ENCODE measurements around the gene EPHA3. TPM values are rescaled to one million over a fixed set of nuclear protein-coding genes. Genes with fewer than 3 reads are reported as not detected.

EPHA3 gene
- total and polyA plus RNA-seq, 2 donors (not counting 1 experiment from before 2014, with no cell fraction given) = 0.01 TPM; not detected in 1

DNA sequence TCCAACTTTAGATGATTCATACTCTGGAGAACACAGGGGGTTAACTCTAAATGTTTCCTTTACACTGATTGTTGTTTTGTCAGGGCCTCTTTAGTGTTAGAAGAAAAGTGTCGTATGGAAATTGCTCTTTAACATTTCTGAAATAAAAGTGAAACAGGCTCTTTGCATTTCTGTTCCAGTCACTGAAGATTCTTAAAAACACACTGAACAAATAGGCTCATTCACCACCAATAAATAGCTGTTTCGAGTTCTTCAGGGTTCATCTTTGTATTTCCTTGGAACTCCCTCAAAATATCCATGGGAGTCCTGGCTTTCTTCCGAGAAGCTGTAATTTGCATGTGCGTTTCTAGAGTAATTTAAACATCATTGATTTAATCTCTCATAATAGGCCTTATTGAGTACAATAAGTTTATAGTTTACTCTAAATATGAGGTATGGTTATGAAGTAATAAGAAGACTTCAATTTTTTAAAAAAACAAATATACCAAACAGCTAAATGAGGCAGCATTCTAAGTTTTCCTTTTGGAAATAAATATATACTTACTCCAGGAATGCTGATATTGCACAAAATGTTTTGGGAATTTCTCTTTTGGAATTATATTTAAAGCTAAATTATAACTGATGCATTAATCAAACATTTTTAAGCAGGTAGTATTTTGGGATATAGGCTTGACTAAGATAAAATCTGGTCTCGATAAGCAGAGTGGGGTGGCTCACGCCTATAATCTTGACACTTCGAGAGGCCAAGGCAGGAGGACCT lies 327.4 kb downstream of the EPHA3 start:
- no peaks in the 10 kb centered on the region for H3K36me3 ChIP-seq (replicated peaks in 1 of 2; ENCODE audit: control extremely low read depth in 1 of 2, control insufficient read depth in 1 of 2, extremely low read depth in 1 of 2, insufficient read depth in 2 of 2, low read length in 1 of 2)
- DNase-seq (no peak), ATAC-seq (ENCODE audit: low read depth) (no peak)
- no peaks in the 10 kb centered on the region for H3K9me3 Mint-ChIP-seq (ENCODE audit: insufficient read depth)
- no peak overlapping the region for H3K4me3 Mint-ChIP-seq
- H2AFZ ChIP-seq (ENCODE audit: insufficient read depth, low read depth, low read length, poor library complexity, severe bottlenecking) = no peak overlapping the region
- no peak overlapping the region for H3K4me2 ChIP-seq (replicated peaks; ENCODE audit: low read depth, low read length, poor library complexity, severe bottlenecking)
- H3K27ac ChIP-seq (ENCODE audit: low read length in 2 of 2) = no peak overlapping the region
- H3K4me1 ChIP-seq (ENCODE audit: control insufficient read depth in 2 of 2, insufficient read depth in 2 of 2, low read length in 2 of 2) = no peaks in the 10 kb centered on the region
- H3K27me3 ChIP-seq (replicated peaks in 1 of 4; ENCODE audit: control extremely low read depth in 1 of 4, control insufficient read depth in 3 of 4, insufficient read depth in 4 of 4, low read length in 3 of 4) = no peaks in the 10 kb centered on the region
- H3K4me3 ChIP-seq (ENCODE audit: control extremely low read depth in 1 of 5, extremely low read depth in 1 of 5, insufficient read depth in 1 of 5, low read depth in 2 of 5, low read length in 4 of 5) = no peak overlapping the region
- CTCF ChIA-PET = no interaction called here
- no peak overlapping the region for H3K9ac ChIP-seq (ENCODE audit: low read length)
- WGBS (ENCODE audit: insufficient coverage) = 33% methylated on average over 1 of the region's 7 CpGs
- no peaks in the 10 kb centered on the region for H3K27me3 Mint-ChIP-seq
- POLR2A ChIA-PET = no interaction called here
- no peaks in the 10 kb centered on the region for H3K4me1 Mint-ChIP-seq
- no peak for TF ChIP-seq EZH2 (IDR thresholded peaks at IDR 0.05; ENCODE audit: borderline replicate concordance, insufficient read depth, low read depth, low read length, poor library complexity, severe bottlenecking)
- TF ChIP-seq, protein P1, sequence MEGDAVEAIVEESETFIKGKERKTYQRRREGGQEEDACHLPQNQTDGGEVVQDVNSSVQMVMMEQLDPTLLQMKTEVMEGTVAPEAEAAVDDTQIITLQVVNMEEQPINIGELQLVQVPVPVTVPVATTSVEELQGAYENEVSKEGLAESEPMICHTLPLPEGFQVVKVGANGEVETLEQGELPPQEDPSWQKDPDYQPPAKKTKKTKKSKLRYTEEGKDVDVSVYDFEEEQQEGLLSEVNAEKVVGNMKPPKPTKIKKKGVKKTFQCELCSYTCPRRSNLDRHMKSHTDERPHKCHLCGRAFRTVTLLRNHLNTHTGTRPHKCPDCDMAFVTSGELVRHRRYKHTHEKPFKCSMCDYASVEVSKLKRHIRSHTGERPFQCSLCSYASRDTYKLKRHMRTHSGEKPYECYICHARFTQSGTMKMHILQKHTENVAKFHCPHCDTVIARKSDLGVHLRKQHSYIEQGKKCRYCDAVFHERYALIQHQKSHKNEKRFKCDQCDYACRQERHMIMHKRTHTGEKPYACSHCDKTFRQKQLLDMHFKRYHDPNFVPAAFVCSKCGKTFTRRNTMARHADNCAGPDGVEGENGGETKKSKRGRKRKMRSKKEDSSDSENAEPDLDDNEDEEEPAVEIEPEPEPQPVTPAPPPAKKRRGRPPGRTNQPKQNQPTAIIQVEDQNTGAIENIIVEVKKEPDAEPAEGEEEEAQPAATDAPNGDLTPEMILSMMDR (IDR thresholded peaks at IDR 0.05) = no peak
- H3K9me3 ChIP-seq (ENCODE audit: control extremely low read depth in 1 of 3, control insufficient read depth in 2 of 3, insufficient read depth in 1 of 3, low read length in 2 of 3) = peaks cover 0 to 2% (median 1%) of the 10 kb centered on the region in 3 donors
- H3K27ac Mint-ChIP-seq = no peak overlapping the region
- intact Hi-C loops (cut with micrococcal nuclease) = no loop called here
- H3K79me2 ChIP-seq (ENCODE audit: control insufficient read depth, insufficient read depth, low read length) = no peaks in the 10 kb centered on the region
- no peaks in the 10 kb centered on the region for H4K20me1 ChIP-seq (ENCODE audit: control insufficient read depth, insufficient read depth, low read length, poor library complexity, severe bottlenecking)

DNA sequence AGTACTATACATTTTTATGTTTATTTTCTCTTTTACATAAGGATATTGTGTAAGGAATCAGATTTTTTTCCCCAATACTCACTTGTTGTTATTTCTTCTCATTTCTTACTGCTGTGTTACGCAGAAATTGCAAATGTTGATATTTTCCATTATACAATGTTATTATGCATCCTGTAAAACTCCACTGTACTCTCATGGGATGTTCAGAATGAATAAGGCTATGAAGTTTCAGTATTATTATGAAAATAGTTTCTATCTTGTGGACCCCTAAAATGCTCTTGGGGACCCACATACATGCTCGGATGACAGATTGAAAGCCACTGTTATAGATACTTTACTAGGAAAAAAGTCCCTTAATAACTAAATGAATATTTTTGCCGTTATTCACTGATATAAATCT lies 329.4 kb downstream of the EPHA3 start:
- H3K36me3 ChIP-seq (replicated peaks in 1 of 2; ENCODE audit: control extremely low read depth in 1 of 2, control insufficient read depth in 1 of 2, extremely low read depth in 1 of 2, insufficient read depth in 2 of 2, low read length in 1 of 2) = no peaks in the 10 kb centered on the region
- no peak for DNase-seq
- H3K27me3 Mint-ChIP-seq = no peaks in the 10 kb centered on the region
- ATAC-seq (ENCODE audit: low read depth) = no peak
- CTCF ChIA-PET = no interaction called here
- H3K4me3 ChIP-seq (ENCODE audit: control extremely low read depth in 1 of 5, extremely low read depth in 1 of 5, insufficient read depth in 1 of 5, low read depth in 2 of 5, low read length in 4 of 5) = no peak overlapping the region
- TF ChIP-seq, protein P1 (IDR thresholded peaks at IDR 0.05) = no peak
- TF ChIP-seq EZH2 (IDR thresholded peaks at IDR 0.05; ENCODE audit: borderline replicate concordance, insufficient read depth, low read depth, low read length, poor library complexity, severe bottlenecking) = no peak
- no peak overlapping the region for H3K4me2 ChIP-seq (replicated peaks; ENCODE audit: low read depth, low read length, poor library complexity, severe bottlenecking)
- H2AFZ ChIP-seq (ENCODE audit: insufficient read depth, low read depth, low read length, poor library complexity, severe bottlenecking) = no peak overlapping the region
- H3K79me2 ChIP-seq (ENCODE audit: control insufficient read depth, insufficient read depth, low read length) = no peaks in the 10 kb centered on the region
- H3K27ac Mint-ChIP-seq = no peak overlapping the region
- no peaks in the 10 kb centered on the region for H3K4me1 Mint-ChIP-seq
- no peak overlapping the region for H3K4me3 Mint-ChIP-seq
- POLR2A ChIA-PET = no interaction called here
- H3K9ac ChIP-seq (ENCODE audit: low read length) = no peak overlapping the region
- H3K27ac ChIP-seq (ENCODE audit: low read length in 2 of 2) = no peak overlapping the region
- no CpG with 5 or more reads among the region's 3 CpGs for WGBS (ENCODE audit: insufficient coverage)
- H3K4me1 ChIP-seq (ENCODE audit: control insufficient read depth in 2 of 2, insufficient read depth in 2 of 2, low read length in 2 of 2) = no peaks in the 10 kb centered on the region
- no peaks in the 10 kb centered on the region for H4K20me1 ChIP-seq (ENCODE audit: control insufficient read depth, insufficient read depth, low read length, poor library complexity, severe bottlenecking)
- no peaks in the 10 kb centered on the region for H3K27me3 ChIP-seq (replicated peaks in 1 of 4; ENCODE audit: control extremely low read depth in 1 of 4, control insufficient read depth in 3 of 4, insufficient read depth in 4 of 4, low read length in 3 of 4)
- no peaks in the 10 kb centered on the region for H3K9me3 Mint-ChIP-seq (ENCODE audit: insufficient read depth)
- H3K9me3 ChIP-seq (ENCODE audit: control extremely low read depth in 1 of 3, control insufficient read depth in 2 of 3, insufficient read depth in 1 of 3, low read length in 2 of 3) = peaks cover 0 to 2% (median 1%) of the 10 kb centered on the region in 3 donors
- intact Hi-C loops (cut with micrococcal nuclease) = no loop called here

All from B cell (primary cell).